ENCODE results near the gene C16orf96. TPM values are rescaled to one million over a fixed set of nuclear protein-coding genes. Genes with fewer than 3 reads are reported as not detected.

Gene C16orf96
- total and polyA plus RNA-seq, 2 of the 13 experiments (the other 11 are each of a cell fraction or from before 2014, with no cell fraction given) = 0.03 TPM; not detected in 1

DNA sequence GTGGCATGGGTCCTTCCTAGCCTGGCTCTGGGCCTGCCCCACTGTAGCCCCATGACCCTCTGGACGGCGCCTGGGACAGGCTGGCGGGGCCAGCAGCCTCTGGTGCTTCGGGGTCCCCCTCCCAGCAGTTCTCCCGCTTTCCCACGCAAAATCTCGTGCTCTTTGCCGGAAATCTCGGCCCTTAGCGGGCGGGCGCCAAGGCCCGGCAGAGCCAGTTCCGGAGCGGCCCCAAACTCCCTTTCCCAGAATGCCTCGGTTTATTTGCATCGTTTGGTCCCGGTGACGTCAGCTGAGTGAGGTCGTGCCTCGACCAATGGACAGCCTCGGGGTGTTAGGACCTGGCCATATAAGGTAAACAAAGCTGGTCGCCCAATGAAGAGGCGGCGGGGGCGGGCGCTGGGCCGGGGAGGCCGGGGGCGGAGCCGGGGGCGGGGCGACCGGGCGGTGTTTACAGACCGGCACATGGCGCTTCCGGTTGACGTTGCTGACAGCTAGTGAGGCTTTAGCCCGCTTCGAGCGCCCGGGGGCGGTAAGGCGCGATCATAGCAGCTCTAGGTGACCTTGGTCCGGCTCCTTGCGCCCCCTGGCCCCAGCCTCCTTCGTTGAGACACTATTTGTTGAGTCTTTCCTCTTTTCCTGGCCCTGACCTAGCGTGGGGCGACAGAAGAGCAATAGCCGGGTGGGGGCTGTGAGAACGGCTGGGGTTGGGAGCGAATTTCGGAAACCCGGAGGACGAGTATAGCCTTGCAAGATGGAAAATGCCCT lies 60.1 kb downstream of the C16orf96 start (continued):
- TF ChIP-seq ZNF549 (CRISPR knock-in tag; IDR thresholded peaks at IDR 0.05) = no peak
- no peak for TF ChIP-seq AHR (CRISPR knock-in tag; IDR thresholded peaks at IDR 0.05)
- TF ChIP-seq DMAP1 (CRISPR knock-in tag; IDR thresholded peaks at IDR 0.05) = peak; percentile 76; the same call in 1 of the 2 replicates
- TF ChIP-seq, protein P1, sequence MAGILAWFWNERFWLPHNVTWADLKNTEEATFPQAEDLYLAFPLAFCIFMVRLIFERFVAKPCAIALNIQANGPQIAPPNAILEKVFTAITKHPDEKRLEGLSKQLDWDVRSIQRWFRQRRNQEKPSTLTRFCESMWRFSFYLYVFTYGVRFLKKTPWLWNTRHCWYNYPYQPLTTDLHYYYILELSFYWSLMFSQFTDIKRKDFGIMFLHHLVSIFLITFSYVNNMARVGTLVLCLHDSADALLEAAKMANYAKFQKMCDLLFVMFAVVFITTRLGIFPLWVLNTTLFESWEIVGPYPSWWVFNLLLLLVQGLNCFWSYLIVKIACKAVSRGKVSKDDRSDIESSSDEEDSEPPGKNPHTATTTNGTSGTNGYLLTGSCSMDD (CRISPR knock-in tag; IDR thresholded peaks at IDR 0.05) = no peak
- TF ChIP-seq HCFC1 (IDR thresholded peaks at IDR 0.05; ENCODE audit: low read depth, low read length) = peak; percentile 88
- peak; percentile 68; the same call in 1 of the 2 replicates for TF ChIP-seq KDM2A (CRISPR knock-in tag; IDR thresholded peaks at IDR 0.05; ENCODE audit: borderline replicate concordance, low read depth)
- TF ChIP-seq SOX5 (CRISPR knock-in tag; IDR thresholded peaks at IDR 0.05; ENCODE audit: borderline replicate concordance) = peak; percentile 7; the same call in 1 of the 2 replicates
- TF ChIP-seq HDAC6 (IDR thresholded peaks at IDR 0.05; ENCODE audit: low read depth, low read length) = no peak
- TF ChIP-seq ZNF274 (CRISPR knock-in tag; IDR thresholded peaks at IDR 0.05) = no peak
- TF ChIP-seq, protein P2, sequence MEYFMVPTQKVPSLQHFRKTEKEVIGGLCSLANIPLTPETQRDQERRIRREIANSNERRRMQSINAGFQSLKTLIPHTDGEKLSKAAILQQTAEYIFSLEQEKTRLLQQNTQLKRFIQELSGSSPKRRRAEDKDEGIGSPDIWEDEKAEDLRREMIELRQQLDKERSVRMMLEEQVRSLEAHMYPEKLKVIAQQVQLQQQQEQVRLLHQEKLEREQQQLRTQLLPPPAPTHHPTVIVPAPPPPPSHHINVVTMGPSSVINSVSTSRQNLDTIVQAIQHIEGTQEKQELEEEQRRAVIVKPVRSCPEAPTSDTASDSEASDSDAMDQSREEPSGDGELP (IDR thresholded peaks at IDR 0.05; ENCODE audit: borderline replicate concordance, low read depth) = no peak
- TF ChIP-seq KDM3A (CRISPR knock-in tag; IDR thresholded peaks at IDR 0.05; ENCODE audit: low read depth) = no peak
- no peak for TF ChIP-seq TP53 (CRISPR knock-in tag; conservative IDR thresholded peaks at IDR 0.05)
- TF ChIP-seq ZNF816 (CRISPR knock-in tag; IDR thresholded peaks at IDR 0.05; ENCODE audit: borderline replicate concordance) = no peak
- peak; percentile 8; the same call in 1 of the 2 replicates for TF ChIP-seq CEBPG (CRISPR knock-in tag; IDR thresholded peaks at IDR 0.05)
- TF ChIP-seq, protein P3, sequence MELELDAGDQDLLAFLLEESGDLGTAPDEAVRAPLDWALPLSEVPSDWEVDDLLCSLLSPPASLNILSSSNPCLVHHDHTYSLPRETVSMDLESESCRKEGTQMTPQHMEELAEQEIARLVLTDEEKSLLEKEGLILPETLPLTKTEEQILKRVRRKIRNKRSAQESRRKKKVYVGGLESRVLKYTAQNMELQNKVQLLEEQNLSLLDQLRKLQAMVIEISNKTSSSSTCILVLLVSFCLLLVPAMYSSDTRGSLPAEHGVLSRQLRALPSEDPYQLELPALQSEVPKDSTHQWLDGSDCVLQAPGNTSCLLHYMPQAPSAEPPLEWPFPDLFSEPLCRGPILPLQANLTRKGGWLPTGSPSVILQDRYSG (CRISPR knock-in tag; IDR thresholded peaks at IDR 0.05) = 0 out of 2 replicates have a peak, but pooled peaks have one; percentile 34
- no peak for TF ChIP-seq TMF1 (CRISPR knock-in tag; IDR thresholded peaks at IDR 0.05; ENCODE audit: low read depth)
- TF ChIP-seq, protein P4, sequence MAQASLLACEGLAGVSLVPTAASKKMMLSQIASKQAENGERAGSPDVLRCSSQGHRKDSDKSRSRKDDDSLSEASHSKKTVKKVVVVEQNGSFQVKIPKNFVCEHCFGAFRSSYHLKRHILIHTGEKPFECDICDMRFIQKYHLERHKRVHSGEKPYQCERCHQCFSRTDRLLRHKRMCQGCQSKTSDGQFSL (CRISPR knock-in tag; IDR thresholded peaks at IDR 0.05) = no peak
- 0 out of 2 replicates have a peak, but pooled peaks have one; percentile 22 for TF ChIP-seq SMYD3 (CRISPR knock-in tag; IDR thresholded peaks at IDR 0.05)
- 0 out of 4 replicates have a peak, but pooled peaks of 1 of the 2 experiments have one; percentile 8 for TF ChIP-seq EP300 (IDR thresholded peaks at IDR 0.05; ENCODE audit: low read depth in 2 of 2, low read length in 2 of 2)
- TF ChIP-seq EP300 (CRISPR knock-in tag; IDR thresholded peaks at IDR 0.05; ENCODE audit: borderline replicate concordance) = no peak
- TF ChIP-seq SP2 (CRISPR knock-in tag; IDR thresholded peaks at IDR 0.05) = peak; percentile 93
- peak; percentile 73; the same call in 1 of the 2 replicates for TF ChIP-seq ZNF605 (CRISPR knock-in tag; IDR thresholded peaks at IDR 0.05)
- TF ChIP-seq RELA (CRISPR knock-in tag; IDR thresholded peaks at IDR 0.05) = no peak
- TF ChIP-seq AGO2 (optimal IDR thresholded peaks at IDR 0.05; ENCODE audit: low read depth, low read length) = no peak
- TF ChIP-seq, protein P5, sequence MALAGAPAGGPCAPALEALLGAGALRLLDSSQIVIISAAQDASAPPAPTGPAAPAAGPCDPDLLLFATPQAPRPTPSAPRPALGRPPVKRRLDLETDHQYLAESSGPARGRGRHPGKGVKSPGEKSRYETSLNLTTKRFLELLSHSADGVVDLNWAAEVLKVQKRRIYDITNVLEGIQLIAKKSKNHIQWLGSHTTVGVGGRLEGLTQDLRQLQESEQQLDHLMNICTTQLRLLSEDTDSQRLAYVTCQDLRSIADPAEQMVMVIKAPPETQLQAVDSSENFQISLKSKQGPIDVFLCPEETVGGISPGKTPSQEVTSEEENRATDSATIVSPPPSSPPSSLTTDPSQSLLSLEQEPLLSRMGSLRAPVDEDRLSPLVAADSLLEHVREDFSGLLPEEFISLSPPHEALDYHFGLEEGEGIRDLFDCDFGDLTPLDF (CRISPR knock-in tag; IDR thresholded peaks at IDR 0.05) = peak; percentile 23
- TF ChIP-seq ZNF75D (CRISPR knock-in tag; IDR thresholded peaks at IDR 0.05; ENCODE audit: borderline replicate concordance) = no peak
- TF ChIP-seq, protein P6, sequence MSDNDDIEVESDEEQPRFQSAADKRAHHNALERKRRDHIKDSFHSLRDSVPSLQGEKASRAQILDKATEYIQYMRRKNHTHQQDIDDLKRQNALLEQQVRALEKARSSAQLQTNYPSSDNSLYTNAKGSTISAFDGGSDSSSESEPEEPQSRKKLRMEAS (IDR thresholded peaks at IDR 0.05) = peak; percentile 90
- no peak for TF ChIP-seq ZNF839 (CRISPR knock-in tag; IDR thresholded peaks at IDR 0.05; ENCODE audit: borderline replicate concordance)

All from HepG2 (cell line).